NCI-H1105 treated with DMSO at 0.1 percent for 48 hours (cell line): ENCODE measurements around the gene FMO3.

Experiments used
- DNase-seq: peaks from one replicate; lab custom pipeline; 2025; lab: John Stamatoyannopoulos, UW

FMO3 gene

GRCh38 chr1:171116676-171117075 lies 26.0 kb downstream of the FMO3 start:
- no peak for DNase-seq

GRCh38 chr1:171117085-171117484 lies 26.4 kb downstream of the FMO3 start:
- DNase-seq: no peak

GRCh38 chr1:171119648-171120047 lies 28.9 kb downstream of the FMO3 start:
- DNase-seq: no peak

- DNase-seq: no peak
These were observed 31.6 kb downstream of the FMO3 start for GRCh38 chr1:171122299-171122698.

GRCh38 chr1:171122893-171123292 lies 32.2 kb downstream of the FMO3 start:
- DNase-seq: no peak

GRCh38 chr1:171126504-171126903 lies 35.8 kb downstream of the FMO3 start:
- DNase-seq: no peak

GRCh38 chr1:171127099-171127498 lies 36.4 kb downstream of the FMO3 start:
- no peak for DNase-seq

- no peak for DNase-seq
These were observed 36.8 kb downstream of the FMO3 start for GRCh38 chr1:171127501-171127900.

- DNase-seq: no peak
These were observed 37.8 kb downstream of the FMO3 start for GRCh38 chr1:171128463-171128862.

- DNase-seq: no peak
These were observed 43.7 kb downstream of the FMO3 start for GRCh38 chr1:171134204-171134923.

GRCh38 chr1:171137580-171137979 lies 46.9 kb downstream of the FMO3 start:
- DNase-seq: peak; percentile 75

GRCh38 chr1:171138980-171139379 lies 48.3 kb downstream of the FMO3 start:
- DNase-seq: no peak

- DNase-seq: peak; percentile 61
These were observed 49.2 kb downstream of the FMO3 start for GRCh38 chr1:171139890-171140289.

GRCh38 chr1:171140401-171140800 lies 49.7 kb downstream of the FMO3 start:
- DNase-seq: no peak

GRCh38 chr1:171140956-171141687 lies 50.4 kb downstream of the FMO3 start:
- DNase-seq: peak; percentile 65

GRCh38 chr1:171141688-171142415 lies 51.1 kb downstream of the FMO3 start:
- no peak for DNase-seq

GRCh38 chr1:171142416-171143385 lies 52.0 kb downstream of the FMO3 start:
- DNase-seq: peak; percentile 99

GRCh38 chr1:171150156-171150555 lies 59.5 kb downstream of the FMO3 start:
- DNase-seq: no peak

GRCh38 chr1:171152549-171152948 lies 61.8 kb downstream of the FMO3 start:
- peak; percentile 34 for DNase-seq

- DNase-seq: no peak
These were observed 64.8 kb downstream of the FMO3 start for GRCh38 chr1:171155484-171155883.

GRCh38 chr1:171158096-171158495 lies 67.4 kb downstream of the FMO3 start:
- no peak for DNase-seq

GRCh38 chr1:171158551-171158950 lies 67.8 kb downstream of the FMO3 start:
- no peak for DNase-seq
